ENCODE measurements around the gene MGAT4C. TPM values are rescaled to one million over a fixed set of nuclear protein-coding genes. Genes with fewer than 3 reads are reported as not detected.

The MGAT4C gene
- total and polyA plus RNA-seq, 2 of the 8 experiments (the other 6 are each of a cell fraction or from before 2014, with no cell fraction given), result 1.6 to 2.5 TPM

DNA sequence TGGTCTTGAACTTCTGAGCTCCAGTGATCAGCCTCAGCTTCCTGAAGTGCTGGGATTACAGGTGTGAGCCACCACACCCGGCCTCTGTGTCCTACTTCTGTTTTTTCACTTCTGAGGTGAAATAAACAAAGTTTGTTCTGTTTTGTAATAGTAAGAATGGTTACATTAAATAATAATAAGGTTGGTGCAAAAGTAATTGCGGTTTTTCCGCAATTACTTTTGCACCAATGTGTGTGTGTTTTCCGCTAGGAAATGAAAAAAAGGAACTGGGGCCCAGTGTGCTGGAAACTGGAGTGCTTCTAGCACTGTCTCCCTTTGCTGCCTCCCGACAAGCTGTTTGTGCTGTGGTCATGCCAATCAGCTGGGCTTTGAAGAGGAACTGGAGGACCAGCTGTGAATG is 241.2 kb downstream of the MGAT4C start:
- Histone ChIP-seq H3K14ac (ENCODE audit: insufficient read length) (no peak overlapping the region), H2BK20ac (ENCODE audit: low read length) (no peak overlapping the region), H3K79me1 (ENCODE audit: low read depth, low read length) (no peaks in the 10 kb centered on the region), H4K20me1 (replicated peaks in 1 of 2; ENCODE audit: control insufficient read depth in 1 of 2, insufficient read depth in 2 of 2, low read length in 2 of 2) (no peaks in the 10 kb centered on the region), H3K27ac (ENCODE audit: low read depth, low read length) (no peak overlapping the region), H2AFZ (ENCODE audit: low read length) (no peak overlapping the region; the same call in 1 of the 2 replicates), H3K23me2 (ENCODE audit: low read depth, low read length) (no peaks in the 10 kb centered on the region), H2BK15ac (ENCODE audit: low read length) (no peak overlapping the region), H2BK120ac (replicated peaks; ENCODE audit: low read depth, low read length) (no peak overlapping the region), H3K9me3 (ENCODE audit: insufficient read depth in 2 of 2, low read depth in 1 of 2, low read length in 1 of 2) (no peaks in the 10 kb centered on the region), H3K4ac (replicated peaks; ENCODE audit: insufficient read length, low read depth, low read length) (no peak overlapping the region), H3K18ac (ENCODE audit: extremely low read depth, low read length) (no peak overlapping the region), H3K79me2 (ENCODE audit: control insufficient read depth in 1 of 2, insufficient read depth in 2 of 2, low read length in 2 of 2) (no peaks in the 10 kb centered on the region), H3K23ac (ENCODE audit: insufficient read length) (no peak overlapping the region), H2AK5ac (ENCODE audit: low read depth, low read length) (no peak overlapping the region), H3K4me3 (ENCODE audit: extremely low read depth in 1 of 4, insufficient read depth in 2 of 4, low read depth in 3 of 4, low read length in 4 of 4) (no peak overlapping the region), H3K4me2 (ENCODE audit: insufficient read depth in 1 of 2, low read depth in 2 of 2, low read length in 2 of 2) (no peak overlapping the region), H3K36me3 (ENCODE audit: control insufficient read depth in 2 of 4, insufficient read depth in 4 of 4, low read length in 3 of 4) (no peaks in the 10 kb centered on the region), H3K9ac (replicated peaks in 1 of 4; ENCODE audit: extremely low read depth in 1 of 4, low read depth in 3 of 4, low read length in 3 of 4) (no peak overlapping the region), H4K8ac (ENCODE audit: extremely low read depth, insufficient read depth, low read length) (no peak overlapping the region), H2BK12ac (ENCODE audit: low read depth, low read length) (no peak overlapping the region), H3K4me1 (replicated peaks in 1 of 4; ENCODE audit: control insufficient read depth in 3 of 4, insufficient read depth in 4 of 4, low read length in 3 of 4) (no peaks in the 10 kb centered on the region), H3K27me3 (replicated peaks in 1 of 4; ENCODE audit: control insufficient read depth in 3 of 4, extremely low read depth in 1 of 4, insufficient read depth in 3 of 4, low read length in 3 of 4) (peaks cover 0 to 1% (median 0%) of the 10 kb centered on the region in 4 experiments; a peak in 1 of 7 replicates), H4K5ac (ENCODE audit: insufficient read length, low read depth, low read length) (no peak overlapping the region), H2BK5ac (ENCODE audit: low read depth, low read length) (no peak overlapping the region), H3K56ac (replicated peaks; ENCODE audit: insufficient read length, low read depth, low read length) (no peak overlapping the region), H4K91ac (replicated peaks; ENCODE audit: insufficient read length, low read length) (no peak overlapping the region)
- ChIA-PET POLR2A (ENCODE audit: partially characterized antibody) (no interaction called here), CTCF (ENCODE audit: partially characterized antibody) (no interaction called here)
- 86% methylated on average over 5 of the region's 5 CpGs; no CpG with 5 or more reads in 1 of the 2 experiments for WGBS, 2 experiments (ENCODE audit: extremely low coverage in 1 of 2, insufficient coverage in 1 of 2, insufficient read length in 1 of 2, insufficient replicate concordance in 2 of 2, low coverage in 1 of 2, low lambda C conversion rate in 2 of 2, missing lambda C conversion rate in 1 of 2)
- FAIRE-seq (no peak), DNase-seq (ENCODE audit: low read depth in 1 of 2, low spot score in 2 of 2) (no peak)
- TF ChIP-seq SIRT6 (IDR thresholded peaks at IDR 0.05; ENCODE audit: low read length), result no peak
- TF ChIP-seq CBX5 (IDR thresholded peaks at IDR 0.05; ENCODE audit: low read depth, low read length), result no peak
- no peak for TF ChIP-seq TAF1 (IDR thresholded peaks at IDR 0.05; ENCODE audit: low read depth, low read length)
- no peak for TF ChIP-seq KDM4A (IDR thresholded peaks at IDR 0.05; ENCODE audit: low read depth, low read length, severe bottlenecking)
- no peak for TF ChIP-seq POU5F1 (IDR thresholded peaks at IDR 0.05; ENCODE audit: low read depth, low read length)
- TF ChIP-seq ZNF274 (IDR thresholded peaks at IDR 0.05; ENCODE audit: borderline replicate concordance, extremely low read depth, low read length), result no peak
- no peak for TF ChIP-seq BRCA1 (IDR thresholded peaks at IDR 0.05; ENCODE audit: low read depth, low read length)
- no peak for TF ChIP-seq BACH1 (IDR thresholded peaks at IDR 0.05; ENCODE audit: low read length)

Measured in H1 (cell line).